Upper lobe of right lung (tissue), 1 donor: ENCODE data around the gene NPFF. TPM values are rescaled to one million over a fixed set of nuclear protein-coding genes. Genes with fewer than 3 reads are reported as not detected.

Experiments
- ATAC-seq: fragments of 200-7000 bp; cut with Tn5 transposase; one replicate; pipeline ENCODE4 v1.9.1; 2020; ENCODE audit warnings: mild to moderate bottlenecking, moderate library complexity
- DNase-seq: peaks from one replicate; pipeline ENCODE4 v3.0.0-alpha.2; 2020
- H3K27ac ChIP-seq: fragments of 200-600 bp; one replicate; pipeline ENCODE4 v1.8.0; 2022
- H3K27me3 ChIP-seq: fragments of 200-600 bp; one replicate; pipeline ENCODE4 v1.8.0; 2022; ENCODE audit warnings: mild to moderate bottlenecking
- H3K36me3 ChIP-seq: fragments of 200-600 bp; one replicate; pipeline ENCODE4 v1.8.0; 2022
- H3K4me1 ChIP-seq: fragments of 200-600 bp; one replicate; pipeline ENCODE4 v1.8.0; 2022
- H3K4me3 ChIP-seq: fragments of 200-600 bp; one replicate; pipeline ENCODE4 v1.8.0; 2022; ENCODE audit warnings: mild to moderate bottlenecking
- H3K9me3 ChIP-seq: fragments of 200-600 bp; one replicate; pipeline ENCODE4 v1.8.0; 2022
- CTCF ChIP-seq: fragments of 200-600 bp; IDR thresholded peaks from one replicate; pipeline ENCODE4 v1.8.0; 2022; ENCODE audit warnings: antibody characterized with exemption
- intact Hi-C: fragments of 100-400 bp; cut with DNase I; formaldehyde crosslinking; loops from one replicate; pipeline ENCODE4 v1.11.0; 2022
- total RNA-seq: library from RNA; stranded (reverse); fragmentation: NEBNext Ultra II Directional; extraction: Animal tissue kit (Norgen Biotek cat#: 25700); gene quantifications from one replicate; pipeline ENCODE4 v1.2.1, GENCODE V29; 2021
- donor health status: DM: no; HTN: yes; CAD: no; lungs with severe emphysema.

NPFF gene
- total RNA-seq, 1 donor from 2014 or later, result not detected

GRCh38 chr12:53501615-53502181 lies 5.6 kb downstream of the NPFF start:
- DNase-seq (peak; percentile 61), ATAC-seq (no peak)
- peaks cover 23% of the 10 kb centered on the region for H3K36me3 ChIP-seq
- H3K4me1 ChIP-seq, result peaks cover 32% of the 10 kb centered on the region
- intact Hi-C loops, result loop anchor here (10.0 kb wide), 1 partner anchor 147 kb away; no protein-coding TSS in a partner anchor
- H3K9me3 ChIP-seq, result no peaks in the 10 kb centered on the region
- peak overlapping the region; percentile 77 for H3K4me3 ChIP-seq
- H3K27ac ChIP-seq, result peak overlapping the region; percentile 97
- no peak for TF ChIP-seq CTCF
- H3K27me3 ChIP-seq, result no peaks in the 10 kb centered on the region

- intact Hi-C loops, result loop anchor here (10.0 kb wide), 1 partner anchor 146 kb away; no protein-coding TSS in a partner anchor
- TF ChIP-seq CTCF, result no peak
- H3K36me3 ChIP-seq, result peaks cover 16% of the 10 kb centered on the region
- H3K27me3 ChIP-seq, result no peaks in the 10 kb centered on the region
- peak within 1 kb of the TSS; percentile 97 for H3K27ac ChIP-seq
- no peaks in the 10 kb centered on the region for H3K9me3 ChIP-seq
- peak; percentile 87 for ATAC-seq
- H3K4me1 ChIP-seq, result peaks cover 39% of the 10 kb centered on the region
- H3K4me3 ChIP-seq, result peak within 1 kb of the TSS; percentile 77
- DNase-seq, result peak; percentile 98
Observed at GRCh38 chr12:53500776-53501614, 6.3 kb downstream of the NPFF start, which contains the start of gene TARBP2. TSS of gene TARBP2 (plus strand) at chr12:53501283. CDS start at chr12:53501409, 126 bp downstream.

- intact Hi-C loops, result loop anchor here (10.0 kb wide), 1 partner anchor 145 kb away; no protein-coding TSS in a partner anchor
- H3K27me3 ChIP-seq, result no peaks in the 10 kb centered on the region
- DNase-seq (peak; percentile 79), ATAC-seq (peak; percentile 11)
- no peaks in the 10 kb centered on the region for H3K9me3 ChIP-seq
- peak overlapping the region; percentile 97 for H3K27ac ChIP-seq
- H3K4me1 ChIP-seq, result peaks cover 45% of the 10 kb centered on the region
- H3K4me3 ChIP-seq, result peak overlapping the region; percentile 77
- no peak for TF ChIP-seq CTCF
- peaks cover 9% of the 10 kb centered on the region for H3K36me3 ChIP-seq
Observed at GRCh38 chr12:53500142-53500775, 7.0 kb downstream of the NPFF start.

GRCh38 chr12:53499266-53500141 lies 7.8 kb downstream of the NPFF start, which contains the start of gene MAP3K12:
TSS of gene MAP3K12 (minus strand) at chr12:53499458. CDS start at chr12:53487391, 12,067 bp downstream.
- H3K4me3 ChIP-seq, result peak within 1 kb of the TSS; percentile 77
- ATAC-seq (peak; percentile 2), DNase-seq (peak; percentile 83)
- H3K27me3 ChIP-seq, result no peaks in the 10 kb centered on the region
- H3K27ac ChIP-seq, result peak within 1 kb of the TSS; percentile 97
- peaks cover 45% of the 10 kb centered on the region for H3K4me1 ChIP-seq
- intact Hi-C loops, result loop anchor here (10.0 kb wide), 1 partner anchor 145 kb away; no protein-coding TSS in a partner anchor
- TF ChIP-seq CTCF, result no peak
- H3K36me3 ChIP-seq, result peaks cover 1% of the 10 kb centered on the region
- H3K9me3 ChIP-seq, result no peaks in the 10 kb centered on the region

- Histone ChIP-seq H3K4me1 (peaks cover 54% of the 10 kb centered on the region), H3K27me3 (no peaks in the 10 kb centered on the region), H3K36me3 (no peaks in the 10 kb centered on the region), H3K4me3 (peak overlapping the region; percentile 23), H3K27ac (no peak overlapping the region), H3K9me3 (no peaks in the 10 kb centered on the region)
- no peak for TF ChIP-seq CTCF
- no peak for ATAC-seq
- intact Hi-C loops, result no loop called here
- no peak for DNase-seq
Observed at GRCh38 chr12:53498235-53498630, 9.1 kb downstream of the NPFF start.
